Measurements from ENCODE around the gene SYNJ1. TPM values are rescaled to one million over a fixed set of nuclear protein-coding genes. Genes with fewer than 3 reads are reported as not detected.

The SYNJ1 gene
- total and polyA plus RNA-seq, 9 of the 15 experiments (the other 6 are each of a cell fraction or from before 2014, with no cell fraction given) = 2.4 to 10.6 (median 5.6) TPM

GRCh38 chr21:32728456-32728839, 635 bp upstream of the SYNJ1 start (continued):
- TF ChIP-seq DACH1 (IDR thresholded peaks at IDR 0.05; ENCODE audit: partially characterized antibody) = no peak
- TF ChIP-seq, protein P1, sequence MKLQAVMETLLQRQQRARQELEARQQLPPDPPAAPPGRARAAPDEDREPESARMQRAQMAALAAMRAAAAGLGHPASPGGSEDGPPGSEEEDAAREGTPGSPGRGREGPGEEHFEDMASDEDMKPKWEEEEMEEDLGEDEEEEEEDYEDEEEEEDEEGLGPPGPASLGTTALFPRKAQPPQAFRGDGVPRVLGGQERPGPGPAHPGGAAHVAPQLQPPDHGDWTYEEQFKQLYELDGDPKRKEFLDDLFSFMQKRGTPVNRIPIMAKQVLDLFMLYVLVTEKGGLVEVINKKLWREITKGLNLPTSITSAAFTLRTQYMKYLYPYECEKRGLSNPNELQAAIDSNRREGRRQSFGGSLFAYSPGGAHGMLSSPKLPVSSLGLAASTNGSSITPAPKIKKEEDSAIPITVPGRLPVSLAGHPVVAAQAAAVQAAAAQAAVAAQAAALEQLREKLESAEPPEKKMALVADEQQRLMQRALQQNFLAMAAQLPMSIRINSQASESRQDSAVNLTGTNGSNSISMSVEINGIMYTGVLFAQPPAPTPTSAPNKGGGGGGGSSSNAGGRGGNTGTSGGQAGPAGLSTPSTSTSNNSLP (IDR thresholded peaks at IDR 0.05; ENCODE audit: borderline replicate concordance, low read depth, low read length) = no peak
- TF ChIP-seq RFX1 (IDR thresholded peaks at IDR 0.05) = no peak
- TF ChIP-seq ZNF41 (CRISPR knock-in tag; conservative IDR thresholded peaks at IDR 0.05) = no peak
- TF ChIP-seq HNRNPUL1 (IDR thresholded peaks at IDR 0.05; ENCODE audit: low read length) = no peak
- TF ChIP-seq, protein P2, sequence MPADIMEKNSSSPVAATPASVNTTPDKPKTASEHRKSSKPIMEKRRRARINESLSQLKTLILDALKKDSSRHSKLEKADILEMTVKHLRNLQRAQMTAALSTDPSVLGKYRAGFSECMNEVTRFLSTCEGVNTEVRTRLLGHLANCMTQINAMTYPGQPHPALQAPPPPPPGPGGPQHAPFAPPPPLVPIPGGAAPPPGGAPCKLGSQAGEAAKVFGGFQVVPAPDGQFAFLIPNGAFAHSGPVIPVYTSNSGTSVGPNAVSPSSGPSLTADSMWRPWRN (IDR thresholded peaks at IDR 0.05; ENCODE audit: low read depth) = no peak
- TF ChIP-seq POLR2AphosphoS2 (IDR thresholded peaks at IDR 0.05; ENCODE audit: low read length) = no peak
- TF ChIP-seq, protein P3, sequence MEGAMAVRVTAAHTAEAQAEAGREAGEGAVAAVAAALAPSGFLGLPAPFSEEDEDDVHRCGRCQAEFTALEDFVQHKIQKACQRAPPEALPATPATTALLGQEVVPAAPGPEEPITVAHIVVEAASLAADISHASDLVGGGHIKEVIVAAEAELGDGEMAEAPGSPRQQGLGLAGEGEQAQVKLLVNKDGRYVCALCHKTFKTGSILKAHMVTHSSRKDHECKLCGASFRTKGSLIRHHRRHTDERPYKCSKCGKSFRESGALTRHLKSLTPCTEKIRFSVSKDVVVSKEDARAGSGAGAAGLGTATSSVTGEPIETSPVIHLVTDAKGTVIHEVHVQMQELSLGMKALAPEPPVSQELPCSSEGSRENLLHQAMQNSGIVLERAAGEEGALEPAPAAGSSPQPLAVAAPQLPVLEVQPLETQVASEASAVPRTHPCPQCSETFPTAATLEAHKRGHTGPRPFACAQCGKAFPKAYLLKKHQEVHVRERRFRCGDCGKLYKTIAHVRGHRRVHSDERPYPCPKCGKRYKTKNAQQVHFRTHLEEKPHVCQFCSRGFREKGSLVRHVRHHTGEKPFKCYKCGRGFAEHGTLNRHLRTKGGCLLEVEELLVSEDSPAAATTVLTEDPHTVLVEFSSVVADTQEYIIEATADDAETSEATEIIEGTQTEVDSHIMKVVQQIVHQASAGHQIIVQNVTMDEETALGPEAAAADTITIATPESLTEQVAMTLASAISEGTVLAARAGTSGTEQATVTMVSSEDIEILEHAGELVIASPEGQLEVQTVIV (CRISPR knock-in tag; IDR thresholded peaks at IDR 0.05; ENCODE audit: borderline replicate concordance) = no peak
- no peak for TF ChIP-seq BHLHE40 (IDR thresholded peaks at IDR 0.05; ENCODE audit: low read length)
- TF ChIP-seq, protein P4, sequence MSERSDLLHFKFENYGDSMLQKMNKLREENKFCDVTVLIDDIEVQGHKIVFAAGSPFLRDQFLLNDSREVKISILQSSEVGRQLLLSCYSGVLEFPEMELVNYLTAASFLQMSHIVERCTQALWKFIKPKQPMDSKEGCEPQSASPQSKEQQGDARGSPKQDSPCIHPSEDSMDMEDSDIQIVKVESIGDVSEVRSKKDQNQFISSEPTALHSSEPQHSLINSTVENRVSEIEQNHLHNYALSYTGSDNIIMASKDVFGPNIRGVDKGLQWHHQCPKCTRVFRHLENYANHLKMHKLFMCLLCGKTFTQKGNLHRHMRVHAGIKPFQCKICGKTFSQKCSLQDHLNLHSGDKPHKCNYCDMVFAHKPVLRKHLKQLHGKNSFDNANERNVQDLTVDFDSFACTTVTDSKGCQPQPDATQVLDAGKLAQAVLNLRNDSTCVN (CRISPR knock-in tag; IDR thresholded peaks at IDR 0.05) = no peak
- TF ChIP-seq ZNF583 (CRISPR knock-in tag; IDR thresholded peaks at IDR 0.05) = no peak; the same call in 1 of the 2 replicates
- no peak for TF ChIP-seq ZNF830 (CRISPR knock-in tag; IDR thresholded peaks at IDR 0.05)
- no peak for TF ChIP-seq NEUROD1 (IDR thresholded peaks at IDR 0.05; ENCODE audit: borderline replicate concordance, low read depth, low read length, partially characterized antibody)

All from K562 (cell line).